PFSK-1 (cell line): ENCODE results near the gene DDX39A.

Source experiments
- FOXP2 ChIP-seq: optimal IDR thresholded peaks from 2 replicates; pipeline ENCODE3; 2011; ENCODE audit warnings: borderline replicate concordance, control low read depth, inconsistent platforms; ENCODE audit not compliant: insufficient read depth; ENCODE audit errors: extremely low read length, extremely low read depth
- POLR2AphosphoS5 ChIP-seq: IDR thresholded peaks from 2 replicates; pipeline ENCODE4 v1.6.1; 2012; ENCODE audit warnings: low read depth, mild to moderate bottlenecking, control low read depth, low read length, moderate library complexity
- REST ChIP-seq, 2 experiments: IDR thresholded peaks; 2 replicates each; pipeline versions ENCODE4 v1.6.1 to v1.8.0; 2011 to 2012; ENCODE audit warnings: low read depth in 2 of 2, low read length in 2 of 2, control low read depth in 1 of 2, inconsistent platforms in 1 of 2, mild to moderate bottlenecking in 1 of 2, moderate library complexity in 1 of 2; ENCODE audit not compliant: insufficient read depth in 1 of 2
- SIN3A ChIP-seq: IDR thresholded peaks from 2 replicates; pipeline ENCODE4 v1.6.1; 2012; ENCODE audit warnings: mild to moderate bottlenecking, low read length, moderate library complexity, borderline replicate concordance; ENCODE audit not compliant: insufficient read depth
- TAF1 ChIP-seq: IDR thresholded peaks from 2 replicates; pipeline ENCODE4 v1.6.1; 2012; ENCODE audit warnings: low read length, control low read depth, borderline replicate concordance; ENCODE audit not compliant: insufficient read depth

The DDX39A gene

GRCh38 chr19:14440049-14440448, 20.9 kb upstream of the DDX39A start:
- TF ChIP-seq REST (IDR thresholded peaks at IDR 0.05; ENCODE audit: insufficient read depth in 1 of 2, low read depth in 2 of 2, low read length in 2 of 2) (no peak), TAF1 (no peak), FOXP2 (no peak), SIN3A (no peak), POLR2AphosphoS5 (no peak)

DNA sequence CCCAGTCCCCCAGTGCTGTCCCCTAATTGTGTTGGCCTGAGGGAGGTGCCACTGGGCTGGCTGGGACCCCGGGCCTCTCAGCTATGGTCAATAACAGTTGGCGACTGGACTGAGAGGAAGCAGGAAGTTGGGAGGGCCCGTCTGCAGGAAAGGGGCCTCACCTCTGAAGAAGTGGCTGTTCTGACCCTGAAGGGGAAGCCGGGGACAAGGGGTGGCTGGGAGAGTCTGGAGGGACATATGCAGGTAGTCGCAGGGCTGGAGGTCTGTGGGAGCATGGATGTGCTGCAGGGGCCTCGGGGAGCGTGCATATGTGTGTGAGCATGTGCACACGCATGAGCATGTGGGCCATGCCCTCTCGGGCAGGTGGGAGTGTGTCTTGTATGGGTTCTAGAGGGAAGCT, 19.9 kb upstream of the DDX39A start:
- TF ChIP-seq FOXP2 (no peak), TAF1 (no peak), POLR2AphosphoS5 (no peak)

DNA sequence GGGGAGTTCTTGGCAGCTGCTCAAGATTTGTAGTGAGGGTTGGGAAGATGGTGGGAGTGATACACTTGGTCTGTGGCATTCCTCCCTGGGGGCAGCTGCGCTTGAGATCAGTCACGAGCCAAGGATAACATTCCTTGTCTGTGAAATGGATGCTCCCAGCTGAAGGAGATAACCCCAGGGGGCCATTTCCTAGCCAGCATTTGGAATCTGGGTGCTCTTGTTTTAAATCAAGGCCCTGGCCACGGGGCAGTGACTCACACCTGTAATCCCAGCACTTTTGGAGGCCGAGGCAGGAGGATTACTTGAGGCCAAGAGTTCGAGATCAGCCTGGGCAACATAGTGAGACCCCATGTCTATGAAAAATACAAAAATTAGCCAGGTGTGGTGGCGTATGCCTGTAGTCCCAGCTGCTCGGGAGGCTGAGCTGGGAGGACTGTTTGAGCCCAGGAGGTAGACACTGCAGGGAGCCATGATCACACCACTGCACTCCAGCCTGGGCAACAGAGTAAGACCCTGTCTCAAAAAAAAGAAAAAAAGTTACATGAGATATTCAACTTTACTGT, 18.5 kb upstream of the DDX39A start:
- TF ChIP-seq FOXP2 (no peak), TAF1 (no peak), POLR2AphosphoS5 (no peak), REST (IDR thresholded peaks at IDR 0.05; ENCODE audit: insufficient read depth in 1 of 2, low read depth in 2 of 2, low read length in 2 of 2) (no peak), SIN3A (no peak)

DNA sequence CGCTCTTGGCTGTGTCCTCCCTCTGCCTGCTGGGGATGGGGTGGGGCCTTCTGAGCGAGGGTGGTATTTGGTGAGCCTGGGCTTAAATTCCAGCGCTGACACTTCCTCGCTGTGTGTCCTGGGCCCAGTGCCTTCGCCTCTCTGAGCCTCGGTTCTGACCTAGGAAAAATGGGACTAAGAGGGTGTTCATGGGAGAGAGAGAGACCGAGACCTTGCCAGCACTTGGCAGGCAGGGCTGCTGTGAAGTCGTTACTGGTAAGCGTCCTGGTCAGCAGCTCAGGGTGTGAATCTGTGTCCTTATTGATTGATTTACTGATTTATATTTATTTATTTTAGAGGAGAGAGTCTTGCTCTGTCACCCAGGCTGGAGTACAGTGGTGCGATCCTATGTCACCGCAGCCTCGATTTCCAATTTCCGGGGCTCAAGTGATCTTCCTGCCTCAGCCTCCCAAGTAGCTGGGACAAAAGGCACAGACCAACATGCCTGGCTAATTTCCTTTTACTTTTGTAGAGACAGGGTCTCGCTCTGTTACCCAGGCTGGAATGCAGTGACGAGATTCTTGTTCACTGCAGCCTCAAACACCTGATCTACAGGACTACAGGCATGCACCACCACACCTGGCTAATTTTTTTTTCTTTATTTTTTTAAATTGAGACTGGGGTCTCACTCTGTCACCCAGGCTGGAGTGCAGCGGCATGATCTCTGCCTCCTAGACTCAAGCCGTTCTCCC, 16.3 kb upstream of the DDX39A start:
- TF ChIP-seq REST (IDR thresholded peaks at IDR 0.05; ENCODE audit: insufficient read depth in 1 of 2, low read depth in 2 of 2, low read length in 2 of 2) (no peak), POLR2AphosphoS5 (no peak), FOXP2 (no peak), TAF1 (no peak), SIN3A (no peak)

- TF ChIP-seq POLR2AphosphoS5: peak; percentile 70; the same call in 1 of the 2 replicates
- peak; percentile 84 for TF ChIP-seq FOXP2
- TF ChIP-seq TAF1: 0 out of 2 replicates have a peak, but pooled peaks have one; percentile 65
- 0 out of 4 replicates have a peak, but pooled peaks of 1 of the 2 experiments have one; percentile 19 for TF ChIP-seq REST (IDR thresholded peaks at IDR 0.05; ENCODE audit: insufficient read depth in 1 of 2, low read depth in 2 of 2, low read length in 2 of 2)
- TF ChIP-seq SIN3A: peak; percentile 74; the same call in 1 of the 2 replicates
Observed at GRCh38 chr19:14434543-14435319, 15.6 kb upstream of the DDX39A start.
